Breast epithelium (tissue), 3 donors: ENCODE measurements around the gene HECTD4.

Experiments used
- POLR2A ChIP-seq: fragments of 450-650 bp; IDR thresholded peaks from one replicate; pipeline ENCODE4 v1.6.1; 2016; ENCODE audit warnings: antibody characterized with exemption, mild to moderate bottlenecking, moderate library complexity
- POLR2AphosphoS5 ChIP-seq, 3 donors: sonication (generic); formaldehyde crosslinking; IDR thresholded peaks; one replicate each; pipeline ENCODE4 v1.6.1; 2017; ENCODE audit warnings: antibody characterized with exemption in 3 of 3
- TF ChIP-seq, protein P1 (sequence below), 3 donors: fragments of 450-650 bp; IDR thresholded peaks; one replicate each; pipeline ENCODE4 v1.5.1; 2016 to 2017; ENCODE audit warnings: antibody characterized with exemption in 3 of 3, mild to moderate bottlenecking in 3 of 3, moderate library complexity in 3 of 3

DNA sequence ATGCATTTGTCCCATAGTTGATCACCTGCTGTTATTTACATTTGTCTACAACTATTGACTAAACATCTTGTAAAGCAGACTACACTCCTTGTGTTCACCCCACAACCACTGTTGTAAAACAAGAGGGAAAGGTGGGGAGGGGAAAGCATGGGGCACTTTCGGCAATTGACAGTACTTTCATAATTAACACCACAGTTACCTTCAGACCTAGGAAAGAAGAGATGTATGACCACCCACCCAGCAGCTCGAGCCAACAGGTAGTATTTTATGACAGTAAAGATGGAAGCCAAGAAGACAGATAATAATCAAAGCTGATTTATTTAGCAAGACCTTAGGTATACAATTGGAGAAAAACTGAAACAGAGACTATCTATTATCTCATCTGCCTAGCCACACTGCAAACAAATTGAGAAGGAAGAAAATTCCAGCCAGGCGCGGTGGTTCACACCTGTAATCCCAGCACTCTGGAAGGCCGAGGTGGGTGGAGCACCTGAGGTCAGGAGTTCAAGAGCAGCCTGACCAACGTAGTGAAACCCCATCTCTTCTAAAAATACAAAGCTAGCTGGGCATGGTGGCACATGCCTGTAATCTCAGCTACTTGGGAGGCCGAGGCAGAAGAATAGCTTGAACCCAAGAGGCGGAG lies 11.2 kb downstream of the HECTD4 start:
- TF ChIP-seq, protein P1, sequence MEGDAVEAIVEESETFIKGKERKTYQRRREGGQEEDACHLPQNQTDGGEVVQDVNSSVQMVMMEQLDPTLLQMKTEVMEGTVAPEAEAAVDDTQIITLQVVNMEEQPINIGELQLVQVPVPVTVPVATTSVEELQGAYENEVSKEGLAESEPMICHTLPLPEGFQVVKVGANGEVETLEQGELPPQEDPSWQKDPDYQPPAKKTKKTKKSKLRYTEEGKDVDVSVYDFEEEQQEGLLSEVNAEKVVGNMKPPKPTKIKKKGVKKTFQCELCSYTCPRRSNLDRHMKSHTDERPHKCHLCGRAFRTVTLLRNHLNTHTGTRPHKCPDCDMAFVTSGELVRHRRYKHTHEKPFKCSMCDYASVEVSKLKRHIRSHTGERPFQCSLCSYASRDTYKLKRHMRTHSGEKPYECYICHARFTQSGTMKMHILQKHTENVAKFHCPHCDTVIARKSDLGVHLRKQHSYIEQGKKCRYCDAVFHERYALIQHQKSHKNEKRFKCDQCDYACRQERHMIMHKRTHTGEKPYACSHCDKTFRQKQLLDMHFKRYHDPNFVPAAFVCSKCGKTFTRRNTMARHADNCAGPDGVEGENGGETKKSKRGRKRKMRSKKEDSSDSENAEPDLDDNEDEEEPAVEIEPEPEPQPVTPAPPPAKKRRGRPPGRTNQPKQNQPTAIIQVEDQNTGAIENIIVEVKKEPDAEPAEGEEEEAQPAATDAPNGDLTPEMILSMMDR (IDR thresholded peaks at IDR 0.05) = no peak
- TF ChIP-seq POLR2A (no peak), POLR2AphosphoS5 (IDR thresholded peaks at IDR 0.05) (no peak)
